H1 (cell line): Measurements from ENCODE around the gene MCHR1.

ENCODE experiments used
- EZH2 ChIP-seq: fragments of 200-600 bp; sonication (generic); IDR thresholded peaks from 2 replicates; pipeline ENCODE4 v1.7.1; 2012; ENCODE audit warnings: low read depth, mild to moderate bottlenecking, moderate library complexity, low read length, inconsistent platforms; ENCODE audit not compliant: severe bottlenecking
- GTF2F1 ChIP-seq: IDR thresholded peaks from 2 replicates; pipeline ENCODE4 v1.6.1; 2012; ENCODE audit warnings: low read depth, low read length, improper control_type of control experiment, borderline replicate concordance
- MAFK ChIP-seq: IDR thresholded peaks from 2 replicates; pipeline ENCODE4 v1.6.1; 2012; ENCODE audit warnings: low read depth, mild to moderate bottlenecking, improper control_type of control experiment, low read length
- NANOG ChIP-seq: IDR thresholded peaks from 2 replicates; pipeline ENCODE4 v1.6.1; 2011; ENCODE audit warnings: low read length, low read depth, mild to moderate bottlenecking, inconsistent platforms; ENCODE audit not compliant: insufficient read depth, poor library complexity, severe bottlenecking
- POLR2A ChIP-seq, 2 experiments: IDR thresholded peaks; 1 replicate in 1 of 2; 2 replicates in 1 of 2; pipeline ENCODE4 v1.6.1; 2011; ENCODE audit warnings: low read depth in 2 of 2, low read length in 2 of 2, mild to moderate bottlenecking in 2 of 2; ENCODE audit errors: control extremely low read depth in 1 of 2
- POLR2AphosphoS5 ChIP-seq: IDR thresholded peaks from 2 replicates; pipeline ENCODE4 v1.6.1; 2011; ENCODE audit warnings: low read depth, low read length
- SIX5 ChIP-seq: IDR thresholded peaks from 2 replicates; pipeline ENCODE4 v1.6.1; 2011; ENCODE audit warnings: mild to moderate bottlenecking, low read depth, low read length
- SUZ12 ChIP-seq: fragments of 200-600 bp; sonication (generic); IDR thresholded peaks from 2 replicates; pipeline ENCODE4 v1.6.1; 2012; ENCODE audit warnings: mild to moderate bottlenecking, inconsistent platforms, low read length, moderate library complexity, mixed read lengths
- TAF1 ChIP-seq: IDR thresholded peaks from 2 replicates; pipeline ENCODE4 v1.6.1; 2011; ENCODE audit warnings: mild to moderate bottlenecking, low read depth, low read length
- TF ChIP-seq, protein P1 (sequence below): IDR thresholded peaks from 2 replicates; pipeline ENCODE4 v1.6.1; 2011; ENCODE audit warnings: low read length, improper control_type of control experiment
- TF ChIP-seq, protein P2 (sequence below), 3 experiments: IDR thresholded peaks; 1 replicate in 2 of 3; 2 replicates in 1 of 3; pipeline versions ENCODE4 v1.5.1 to v1.6.1; 2011; ENCODE audit warnings: low read length in 3 of 3, mild to moderate bottlenecking in 3 of 3, inconsistent platforms in 2 of 3, low read depth in 1 of 3, moderate library complexity in 1 of 3; ENCODE audit not compliant: insufficient read depth in 1 of 3; ENCODE audit errors: control extremely low read depth in 1 of 3
- TF ChIP-seq, protein P3 (sequence below): IDR thresholded peaks from 2 replicates; pipeline ENCODE4 v1.6.1; 2011; ENCODE audit warnings: low read depth, mild to moderate bottlenecking, low read length; ENCODE audit not compliant: insufficient read depth

DNA sequence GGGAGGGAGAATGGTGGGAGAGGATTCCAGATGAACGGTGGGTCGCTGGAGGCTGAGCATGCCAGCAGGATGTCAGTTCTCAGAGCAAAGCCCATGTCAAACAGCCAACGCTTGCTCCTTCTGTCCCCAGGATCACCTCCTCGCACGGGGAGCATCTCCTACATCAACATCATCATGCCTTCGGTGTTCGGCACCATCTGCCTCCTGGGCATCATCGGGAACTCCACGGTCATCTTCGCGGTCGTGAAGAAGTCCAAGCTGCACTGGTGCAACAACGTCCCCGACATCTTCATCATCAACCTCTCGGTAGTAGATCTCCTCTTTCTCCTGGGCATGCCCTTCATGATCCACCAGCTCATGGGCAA is 1.5 kb downstream of the MCHR1 start:
- TF ChIP-seq POLR2AphosphoS5 (no peak), POLR2A (IDR thresholded peaks at IDR 0.05; ENCODE audit: control extremely low read depth in 1 of 2, low read depth in 2 of 2, low read length in 2 of 2) (no peak), EZH2 (no peak), TAF1 (no peak), MAFK (no peak), GTF2F1 (no peak), NANOG (no peak), SUZ12 (no peak), SIX5 (no peak)
- TF ChIP-seq, protein P1, sequence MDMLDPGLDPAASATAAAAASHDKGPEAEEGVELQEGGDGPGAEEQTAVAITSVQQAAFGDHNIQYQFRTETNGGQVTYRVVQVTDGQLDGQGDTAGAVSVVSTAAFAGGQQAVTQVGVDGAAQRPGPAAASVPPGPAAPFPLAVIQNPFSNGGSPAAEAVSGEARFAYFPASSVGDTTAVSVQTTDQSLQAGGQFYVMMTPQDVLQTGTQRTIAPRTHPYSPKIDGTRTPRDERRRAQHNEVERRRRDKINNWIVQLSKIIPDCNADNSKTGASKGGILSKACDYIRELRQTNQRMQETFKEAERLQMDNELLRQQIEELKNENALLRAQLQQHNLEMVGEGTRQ = no peak
- TF ChIP-seq, protein P2, sequence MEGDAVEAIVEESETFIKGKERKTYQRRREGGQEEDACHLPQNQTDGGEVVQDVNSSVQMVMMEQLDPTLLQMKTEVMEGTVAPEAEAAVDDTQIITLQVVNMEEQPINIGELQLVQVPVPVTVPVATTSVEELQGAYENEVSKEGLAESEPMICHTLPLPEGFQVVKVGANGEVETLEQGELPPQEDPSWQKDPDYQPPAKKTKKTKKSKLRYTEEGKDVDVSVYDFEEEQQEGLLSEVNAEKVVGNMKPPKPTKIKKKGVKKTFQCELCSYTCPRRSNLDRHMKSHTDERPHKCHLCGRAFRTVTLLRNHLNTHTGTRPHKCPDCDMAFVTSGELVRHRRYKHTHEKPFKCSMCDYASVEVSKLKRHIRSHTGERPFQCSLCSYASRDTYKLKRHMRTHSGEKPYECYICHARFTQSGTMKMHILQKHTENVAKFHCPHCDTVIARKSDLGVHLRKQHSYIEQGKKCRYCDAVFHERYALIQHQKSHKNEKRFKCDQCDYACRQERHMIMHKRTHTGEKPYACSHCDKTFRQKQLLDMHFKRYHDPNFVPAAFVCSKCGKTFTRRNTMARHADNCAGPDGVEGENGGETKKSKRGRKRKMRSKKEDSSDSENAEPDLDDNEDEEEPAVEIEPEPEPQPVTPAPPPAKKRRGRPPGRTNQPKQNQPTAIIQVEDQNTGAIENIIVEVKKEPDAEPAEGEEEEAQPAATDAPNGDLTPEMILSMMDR (IDR thresholded peaks at IDR 0.05; ENCODE audit: control extremely low read depth in 1 of 3, insufficient read depth in 1 of 3, low read depth in 1 of 3, low read length in 3 of 3) = no peak
- TF ChIP-seq, protein P3, sequence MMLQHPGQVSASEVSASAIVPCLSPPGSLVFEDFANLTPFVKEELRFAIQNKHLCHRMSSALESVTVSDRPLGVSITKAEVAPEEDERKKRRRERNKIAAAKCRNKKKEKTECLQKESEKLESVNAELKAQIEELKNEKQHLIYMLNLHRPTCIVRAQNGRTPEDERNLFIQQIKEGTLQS = no peak
